GM12878 (cell line): ENCODE results near the gene EPDR1. TPM values are rescaled to one million over a fixed set of nuclear protein-coding genes. Genes with fewer than 3 reads are reported as not detected.

Source experiments
- EP300 ChIP-seq, 2 experiments: fragments of 150-350 bp in 1 of 2; IDR thresholded peaks; 2 replicates each; pipeline ENCODE4 v1.6.1; 2011 to 2012; ENCODE audit warnings: low read depth in 2 of 2, low read length in 2 of 2, borderline replicate concordance in 1 of 2, improper control_type of control experiment in 1 of 2, inconsistent platforms in 1 of 2; ENCODE audit not compliant: control insufficient read depth in 1 of 2
- polyA plus RNA-seq, 11 experiments: library from polyadenylated mRNA; depleted of rRNA in 4 of 11; unstranded in 6 of 11; stranded (reverse) in 5 of 11; fragments of >200 nt; fragmentation: Nextera tagmentation in 4 of 11; fragmentation: Illumina TruSeq in 1 of 11; extraction: Ambion mirVana in 4 of 11; extraction: Trizol in 1 of 11; gene quantifications; 1 replicate in 1 of 11; 2 replicates in 10 of 11; pipeline versions ENCODE4 v1.2.1 to v1.2.3, GENCODE V29; 2011 to 2016; ENCODE audit warnings: inconsistent platforms in 2 of 11, missing spikeins in 2 of 11, low read depth in 1 of 11
- total RNA-seq, 4 experiments: library from RNA; depleted of rRNA in 3 of 4; stranded (reverse); fragments of >200 nt in 3 of 4; fragmentation: Illumina TruSeq in 1 of 4; extraction: Trizol in 1 of 4; gene quantifications; 2 replicates each; pipeline versions ENCODE4 v1.2.1 to v1.2.3, GENCODE V29; 2013 to 2021
- TF ChIP-seq, protein P1 (sequence below): fragments of 450-650 bp; IDR thresholded peaks from 2 replicates; pipeline ENCODE4 v1.6.1; 2017; ENCODE audit warnings: mild to moderate bottlenecking, moderate library complexity
- TF ChIP-seq, protein P2 (sequence below): fragments of 450-650 bp; IDR thresholded peaks from 2 replicates; pipeline ENCODE4 v1.6.1; 2016; ENCODE audit warnings: mild to moderate bottlenecking, moderate library complexity, borderline replicate concordance

EPDR1 gene
- total and polyA plus RNA-seq, 10 of the 15 experiments (the other 5 are each of a cell fraction or from before 2014, with no cell fraction given), result 1.2 to 18.8 (median 4.7) TPM

DNA sequence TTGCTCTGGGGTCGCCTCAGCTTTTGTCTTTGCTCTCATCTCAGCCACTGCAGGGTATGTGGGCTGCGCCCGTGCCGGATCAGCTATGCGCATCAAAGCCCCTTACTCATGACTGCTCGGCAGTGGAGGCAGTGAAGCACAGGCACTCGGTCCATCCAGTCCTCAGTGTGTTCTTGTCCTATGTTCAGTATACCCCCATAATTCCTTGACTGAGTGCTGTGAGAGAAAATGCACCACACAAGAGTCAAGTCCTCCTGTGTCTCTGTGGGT is 27.4 kb downstream of the EPDR1 start (continued):
- TF ChIP-seq, protein P1, sequence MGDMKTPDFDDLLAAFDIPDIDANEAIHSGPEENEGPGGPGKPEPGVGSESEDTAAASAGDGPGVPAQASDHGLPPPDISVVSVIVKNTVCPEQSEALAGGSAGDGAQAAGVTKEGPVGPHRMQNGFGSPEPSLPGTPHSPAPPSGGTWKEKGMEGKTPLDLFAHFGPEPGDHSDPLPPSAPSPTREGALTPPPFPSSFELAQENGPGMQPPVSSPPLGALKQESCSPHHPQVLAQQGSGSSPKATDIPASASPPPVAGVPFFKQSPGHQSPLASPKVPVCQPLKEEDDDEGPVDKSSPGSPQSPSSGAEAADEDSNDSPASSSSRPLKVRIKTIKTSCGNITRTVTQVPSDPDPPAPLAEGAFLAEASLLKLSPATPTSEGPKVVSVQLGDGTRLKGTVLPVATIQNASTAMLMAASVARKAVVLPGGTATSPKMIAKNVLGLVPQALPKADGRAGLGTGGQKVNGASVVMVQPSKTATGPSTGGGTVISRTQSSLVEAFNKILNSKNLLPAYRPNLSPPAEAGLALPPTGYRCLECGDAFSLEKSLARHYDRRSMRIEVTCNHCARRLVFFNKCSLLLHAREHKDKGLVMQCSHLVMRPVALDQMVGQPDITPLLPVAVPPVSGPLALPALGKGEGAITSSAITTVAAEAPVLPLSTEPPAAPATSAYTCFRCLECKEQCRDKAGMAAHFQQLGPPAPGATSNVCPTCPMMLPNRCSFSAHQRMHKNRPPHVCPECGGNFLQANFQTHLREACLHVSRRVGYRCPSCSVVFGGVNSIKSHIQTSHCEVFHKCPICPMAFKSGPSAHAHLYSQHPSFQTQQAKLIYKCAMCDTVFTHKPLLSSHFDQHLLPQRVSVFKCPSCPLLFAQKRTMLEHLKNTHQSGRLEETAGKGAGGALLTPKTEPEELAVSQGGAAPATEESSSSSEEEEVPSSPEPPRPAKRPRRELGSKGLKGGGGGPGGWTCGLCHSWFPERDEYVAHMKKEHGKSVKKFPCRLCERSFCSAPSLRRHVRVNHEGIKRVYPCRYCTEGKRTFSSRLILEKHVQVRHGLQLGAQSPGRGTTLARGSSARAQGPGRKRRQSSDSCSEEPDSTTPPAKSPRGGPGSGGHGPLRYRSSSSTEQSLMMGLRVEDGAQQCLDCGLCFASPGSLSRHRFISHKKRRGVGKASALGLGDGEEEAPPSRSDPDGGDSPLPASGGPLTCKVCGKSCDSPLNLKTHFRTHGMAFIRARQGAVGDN, result no peak
- no peak for TF ChIP-seq EP300 (IDR thresholded peaks at IDR 0.05; ENCODE audit: borderline replicate concordance in 1 of 2, control insufficient read depth in 1 of 2, low read depth in 2 of 2, low read length in 2 of 2)
- TF ChIP-seq, protein P2, sequence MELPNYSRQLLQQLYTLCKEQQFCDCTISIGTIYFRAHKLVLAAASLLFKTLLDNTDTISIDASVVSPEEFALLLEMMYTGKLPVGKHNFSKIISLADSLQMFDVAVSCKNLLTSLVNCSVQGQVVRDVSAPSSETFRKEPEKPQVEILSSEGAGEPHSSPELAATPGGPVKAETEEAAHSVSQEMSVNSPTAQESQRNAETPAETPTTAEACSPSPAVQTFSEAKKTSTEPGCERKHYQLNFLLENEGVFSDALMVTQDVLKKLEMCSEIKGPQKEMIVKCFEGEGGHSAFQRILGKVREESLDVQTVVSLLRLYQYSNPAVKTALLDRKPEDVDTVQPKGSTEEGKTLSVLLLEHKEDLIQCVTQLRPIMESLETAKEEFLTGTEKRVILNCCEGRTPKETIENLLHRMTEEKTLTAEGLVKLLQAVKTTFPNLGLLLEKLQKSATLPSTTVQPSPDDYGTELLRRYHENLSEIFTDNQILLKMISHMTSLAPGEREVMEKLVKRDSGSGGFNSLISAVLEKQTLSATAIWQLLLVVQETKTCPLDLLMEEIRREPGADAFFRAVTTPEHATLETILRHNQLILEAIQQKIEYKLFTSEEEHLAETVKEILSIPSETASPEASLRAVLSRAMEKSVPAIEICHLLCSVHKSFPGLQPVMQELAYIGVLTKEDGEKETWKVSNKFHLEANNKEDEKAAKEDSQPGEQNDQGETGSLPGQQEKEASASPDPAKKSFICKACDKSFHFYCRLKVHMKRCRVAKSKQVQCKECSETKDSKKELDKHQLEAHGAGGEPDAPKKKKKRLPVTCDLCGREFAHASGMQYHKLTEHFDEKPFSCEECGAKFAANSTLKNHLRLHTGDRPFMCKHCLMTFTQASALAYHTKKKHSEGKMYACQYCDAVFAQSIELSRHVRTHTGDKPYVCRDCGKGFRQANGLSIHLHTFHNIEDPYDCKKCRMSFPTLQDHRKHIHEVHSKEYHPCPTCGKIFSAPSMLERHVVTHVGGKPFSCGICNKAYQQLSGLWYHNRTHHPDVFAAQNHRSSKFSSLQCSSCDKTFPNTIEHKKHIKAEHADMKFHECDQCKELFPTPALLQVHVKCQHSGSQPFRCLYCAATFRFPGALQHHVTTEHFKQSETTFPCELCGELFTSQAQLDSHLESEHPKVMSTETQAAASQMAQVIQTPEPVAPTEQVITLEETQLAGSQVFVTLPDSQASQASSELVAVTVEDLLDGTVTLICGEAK, result no peak
